GM21367 (cell line): ENCODE measurements around the gene RPL14.
"Not testable (repeated sequence)": the region's sequence is repeated elsewhere in the genome, so short reads cannot be mapped to it uniquely, and the experiment has no call there.

ENCODE experiments used
- ATAC-seq: cut with Tn5 transposase; IDR thresholded peaks from one replicate; pipeline ENCODE4 v1.9.1; 2021; ENCODE audit not compliant: unreplicated experiment

Gene RPL14

GRCh38 chr3:40462838-40463237 lies 5.7 kb downstream of the RPL14 start:
- not testable (repeated sequence) for ATAC-seq

- ATAC-seq: no peak
Observed at GRCh38 chr3:40463579-40463978, 6.4 kb downstream of the RPL14 start.

- no peak for ATAC-seq
Observed at GRCh38 chr3:40464339-40465110, 7.4 kb downstream of the RPL14 start.

GRCh38 chr3:40465111-40465407 lies 7.9 kb downstream of the RPL14 start:
- no peak for ATAC-seq

- no peak for ATAC-seq
Observed at GRCh38 chr3:40465456-40465855, 8.3 kb downstream of the RPL14 start.

GRCh38 chr3:40468018-40468417 lies 10.9 kb downstream of the RPL14 start:
- ATAC-seq: no peak

GRCh38 chr3:40470701-40471100 lies 13.6 kb downstream of the RPL14 start:
- no peak for ATAC-seq

GRCh38 chr3:40476478-40477470 lies 19.6 kb downstream of the RPL14 start, which contains the start of gene ZNF619:
ZNF619 (plus strand) TSS chr3:40477122; CDS start chr3:40477980, 858 bp downstream.
- ATAC-seq: peak; percentile 82

- no peak for ATAC-seq
Observed at GRCh38 chr3:40477666-40478065, 20.5 kb downstream of the RPL14 start.

- no peak for ATAC-seq
Observed at GRCh38 chr3:40487172-40487571, 30.0 kb downstream of the RPL14 start.

GRCh38 chr3:40490916-40491315 lies 33.8 kb downstream of the RPL14 start:
- no peak for ATAC-seq

GRCh38 chr3:40494698-40495097 lies 37.6 kb downstream of the RPL14 start:
- ATAC-seq: no peak

GRCh38 chr3:40497288-40497687 lies 40.1 kb downstream of the RPL14 start:
- ATAC-seq: no peak

GRCh38 chr3:40499952-40500351 lies 42.8 kb downstream of the RPL14 start:
- ATAC-seq: no peak

- ATAC-seq: no peak
Observed at GRCh38 chr3:40502034-40502433, 44.9 kb downstream of the RPL14 start.

GRCh38 chr3:40504636-40505430 lies 47.7 kb downstream of the RPL14 start:
- no peak for ATAC-seq

- peak; percentile 58 for ATAC-seq
Observed at GRCh38 chr3:40505599-40506462, 48.7 kb downstream of the RPL14 start, which contains the start of gene ZNF620. ZNF620 (plus strand) TSS chr3:40506039; CDS start chr3:40506353, 314 bp downstream.

GRCh38 chr3:40511031-40511718 lies 54.0 kb downstream of the RPL14 start:
- ATAC-seq: no peak

- no peak for ATAC-seq
Observed at GRCh38 chr3:40516201-40516600, 59.1 kb downstream of the RPL14 start.
